ENCODE data around the gene GPATCH2L. TPM values are rescaled to one million over a fixed set of nuclear protein-coding genes. Genes with fewer than 3 reads are reported as not detected.

Gene GPATCH2L
- polyA plus RNA-seq, 2 of the 4 experiments (the other 2 are of a cell fraction): 19.6 to 30.9 TPM

DNA sequence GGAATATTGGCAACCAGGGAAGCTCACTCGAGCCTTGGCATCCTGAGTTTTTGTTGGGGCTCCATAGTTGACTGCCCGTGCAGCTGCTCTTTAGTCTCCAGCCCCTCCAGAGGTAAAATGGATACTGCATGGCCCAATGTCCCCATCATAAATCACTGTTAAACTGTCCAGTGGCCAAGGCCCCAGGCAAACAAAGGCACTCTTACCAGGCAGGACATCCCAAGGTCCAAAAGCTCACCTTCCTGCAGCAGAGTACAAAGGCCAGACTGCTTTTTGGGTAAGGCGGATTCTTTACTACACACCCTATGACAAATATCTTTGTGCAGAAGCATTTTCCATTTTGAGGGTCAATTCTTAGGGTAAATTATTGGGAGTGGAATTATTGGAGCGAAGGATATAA is 81.1 kb downstream of the GPATCH2L start:
- FAIRE-seq (no peak), ATAC-seq (no peak), DNase-seq (ENCODE audit: low read depth in 1 of 2, low spot score in 1 of 2) (no peak)
- Histone ChIP-seq H3K4me3 (no peak overlapping the region), H3K4me2 (no peak overlapping the region), H3K4me1 (peaks cover under 1% of the 10 kb centered on the region; the same call in 1 of the 3 replicates), H3K27ac (no peak overlapping the region), H3K9me3 (no peaks in the 10 kb centered on the region)
- TF ChIP-seq EHF (CRISPR knock-in tag; IDR thresholded peaks at IDR 0.05) (no peak), SREBF2 (IDR thresholded peaks at IDR 0.05) (no peak), CEBPB (IDR thresholded peaks at IDR 0.05) (no peak), RARB (CRISPR knock-in tag; IDR thresholded peaks at IDR 0.05) (no peak), ESRRA (IDR thresholded peaks at IDR 0.05; ENCODE audit: borderline replicate concordance, low read length) (no peak), HDAC2 (IDR thresholded peaks at IDR 0.05) (no peak), FOSB (CRISPR knock-in tag; IDR thresholded peaks at IDR 0.05) (no peak), CBX8 (IDR thresholded peaks at IDR 0.05) (no peak), ZFP36 (IDR thresholded peaks at IDR 0.05; ENCODE audit: borderline replicate concordance, partially characterized antibody) (no peak), JUN (IDR thresholded peaks at IDR 0.05) (no peak), SMC3 (IDR thresholded peaks at IDR 0.05) (no peak)
- TF ChIP-seq, protein P1, sequence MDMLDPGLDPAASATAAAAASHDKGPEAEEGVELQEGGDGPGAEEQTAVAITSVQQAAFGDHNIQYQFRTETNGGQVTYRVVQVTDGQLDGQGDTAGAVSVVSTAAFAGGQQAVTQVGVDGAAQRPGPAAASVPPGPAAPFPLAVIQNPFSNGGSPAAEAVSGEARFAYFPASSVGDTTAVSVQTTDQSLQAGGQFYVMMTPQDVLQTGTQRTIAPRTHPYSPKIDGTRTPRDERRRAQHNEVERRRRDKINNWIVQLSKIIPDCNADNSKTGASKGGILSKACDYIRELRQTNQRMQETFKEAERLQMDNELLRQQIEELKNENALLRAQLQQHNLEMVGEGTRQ (IDR thresholded peaks at IDR 0.05): no peak
- TF ChIP-seq, protein P2, sequence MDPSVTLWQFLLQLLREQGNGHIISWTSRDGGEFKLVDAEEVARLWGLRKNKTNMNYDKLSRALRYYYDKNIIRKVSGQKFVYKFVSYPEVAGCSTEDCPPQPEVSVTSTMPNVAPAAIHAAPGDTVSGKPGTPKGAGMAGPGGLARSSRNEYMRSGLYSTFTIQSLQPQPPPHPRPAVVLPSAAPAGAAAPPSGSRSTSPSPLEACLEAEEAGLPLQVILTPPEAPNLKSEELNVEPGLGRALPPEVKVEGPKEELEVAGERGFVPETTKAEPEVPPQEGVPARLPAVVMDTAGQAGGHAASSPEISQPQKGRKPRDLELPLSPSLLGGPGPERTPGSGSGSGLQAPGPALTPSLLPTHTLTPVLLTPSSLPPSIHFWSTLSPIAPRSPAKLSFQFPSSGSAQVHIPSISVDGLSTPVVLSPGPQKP (IDR thresholded peaks at IDR 0.05; ENCODE audit: low read depth, low read length): no peak
- TF ChIP-seq, protein P3, sequence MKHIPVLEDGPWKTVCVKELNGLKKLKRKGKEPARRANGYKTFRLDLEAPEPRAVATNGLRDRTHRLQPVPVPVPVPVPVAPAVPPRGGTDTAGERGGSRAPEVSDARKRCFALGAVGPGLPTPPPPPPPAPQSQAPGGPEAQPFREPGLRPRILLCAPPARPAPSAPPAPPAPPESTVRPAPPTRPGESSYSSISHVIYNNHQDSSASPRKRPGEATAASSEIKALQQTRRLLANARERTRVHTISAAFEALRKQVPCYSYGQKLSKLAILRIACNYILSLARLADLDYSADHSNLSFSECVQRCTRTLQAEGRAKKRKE (CRISPR knock-in tag; IDR thresholded peaks at IDR 0.05; ENCODE audit: low read depth): no peak
- POLR2A ChIA-PET: no interaction called here
- WGBS (ENCODE audit: missing lambda C conversion rate): 63% methylated on average over 4 of the region's 4 CpGs
- CTCF ChIA-PET: no interaction called here

DNA sequence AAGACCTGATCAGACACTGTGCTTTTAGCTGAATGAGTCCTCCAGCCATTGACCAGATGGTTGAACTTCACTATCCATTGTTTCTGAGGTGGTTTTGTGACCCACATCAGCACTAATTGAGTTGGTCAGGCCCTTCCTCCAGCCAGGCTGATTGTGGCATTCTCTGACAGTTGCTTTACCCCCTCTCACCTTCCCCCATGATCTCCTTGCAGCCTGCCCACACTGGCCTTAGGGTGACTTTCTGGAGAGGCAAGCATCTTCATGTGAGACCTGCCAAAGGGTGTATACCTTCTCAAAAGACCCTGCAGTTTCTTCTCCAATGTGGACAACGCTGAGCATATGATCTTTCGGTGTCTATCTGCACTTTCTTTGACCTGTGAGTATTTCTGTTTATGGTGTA is 83.9 kb downstream of the GPATCH2L start:
- FAIRE-seq (no peak), ATAC-seq (no peak), DNase-seq (ENCODE audit: low read depth in 1 of 2, low spot score in 1 of 2) (no peak)
- Histone ChIP-seq H3K4me3 (no peak overlapping the region), H3K4me1 (no peaks in the 10 kb centered on the region), H3K27ac (no peak overlapping the region), H3K9me3 (no peaks in the 10 kb centered on the region; the same call in 2 of the 3 replicates), H3K4me2 (no peak overlapping the region)
- 68% methylated on average over 2 of the region's 2 CpGs for whole genome bisulfite sequencing (ENCODE audit: missing lambda C conversion rate)
- CTCF ChIA-PET: interaction anchor here (1.6 kb wide), 1 partner anchor 16 kb away, joined by 5 read pairs; no protein-coding TSS in a partner anchor
- POLR2A ChIA-PET: no interaction called here
- no peak for TF ChIP-seq KDM1A (IDR thresholded peaks at IDR 0.05; ENCODE audit: low read depth)
- TF ChIP-seq, protein P3 (CRISPR knock-in tag; IDR thresholded peaks at IDR 0.05; ENCODE audit: low read depth): no peak
- TF ChIP-seq TFCP2L1 (CRISPR knock-in tag; IDR thresholded peaks at IDR 0.05): no peak
- no peak for TF ChIP-seq EP300 (IDR thresholded peaks at IDR 0.05)
- TF ChIP-seq SMC3 (IDR thresholded peaks at IDR 0.05): no peak
- TF ChIP-seq NFE2L2 (conservative IDR thresholded peaks at IDR 0.05; ENCODE audit: low read length): no peak
- no peak for TF ChIP-seq KDM5A (IDR thresholded peaks at IDR 0.05)
- TF ChIP-seq MAFK (IDR thresholded peaks at IDR 0.05; ENCODE audit: partially characterized antibody): no peak
- TF ChIP-seq ESRRA (IDR thresholded peaks at IDR 0.05; ENCODE audit: borderline replicate concordance, low read length): no peak
- TF ChIP-seq ZC3H11A (IDR thresholded peaks at IDR 0.05): no peak

Data from A549 (cell line).